NB4 (cell line): ENCODE results near the gene CCDC18.
"Not testable (repeated sequence)": the region's sequence is repeated elsewhere in the genome, so short reads cannot be mapped to it uniquely, and the experiment has no call there.

Source experiments
- DNase-seq: peaks from one replicate; pipeline ENCODE4 v3.0.0; 2010; ENCODE audit warnings: low read depth
- H3K4me3 ChIP-seq: one replicate; pipeline ENCODE4 v1.5.1; 2011; ENCODE audit warnings: mild to moderate bottlenecking, low read depth, low read length, moderate library complexity
- MYC ChIP-seq: IDR thresholded peaks from 2 replicates; pipeline ENCODE4 v1.6.1; 2011; ENCODE audit warnings: low read depth, low read length
- POLR2A ChIP-seq: IDR thresholded peaks from 2 replicates; pipeline ENCODE4 v1.6.1; 2011; ENCODE audit warnings: mild to moderate bottlenecking; ENCODE audit not compliant: insufficient read length; ENCODE audit errors: extremely low read depth
- TF ChIP-seq, protein P1 (sequence below): IDR thresholded peaks from 2 replicates; pipeline ENCODE4 v1.6.1; 2011; ENCODE audit warnings: low read depth, low read length
- TF ChIP-seq, protein P2 (sequence below): IDR thresholded peaks from one replicate; pipeline ENCODE4 v1.5.1; 2012; ENCODE audit warnings: low read depth, low read length

The CCDC18 gene

DNA sequence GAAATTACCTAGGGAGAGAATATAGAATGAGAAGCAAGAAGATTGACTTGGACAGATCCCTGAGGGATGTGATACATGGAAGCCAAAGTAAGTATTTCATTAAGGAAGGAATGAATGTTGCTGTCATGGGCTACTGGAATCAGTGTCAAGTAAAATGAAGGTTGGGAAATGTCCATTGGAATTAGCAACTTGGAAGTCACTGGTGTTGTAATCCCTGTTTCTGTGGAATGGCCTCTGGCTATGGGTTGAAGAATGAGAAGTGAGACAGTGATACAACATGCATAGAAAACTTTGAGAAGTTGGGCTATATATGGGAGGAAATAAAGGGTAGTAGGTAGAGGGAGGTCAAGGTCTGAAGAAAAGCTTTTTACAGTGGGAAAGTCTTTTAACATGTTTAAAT, 54.7 kb downstream of the CCDC18 start:
- no peak overlapping the region for H3K4me3 ChIP-seq

DNA sequence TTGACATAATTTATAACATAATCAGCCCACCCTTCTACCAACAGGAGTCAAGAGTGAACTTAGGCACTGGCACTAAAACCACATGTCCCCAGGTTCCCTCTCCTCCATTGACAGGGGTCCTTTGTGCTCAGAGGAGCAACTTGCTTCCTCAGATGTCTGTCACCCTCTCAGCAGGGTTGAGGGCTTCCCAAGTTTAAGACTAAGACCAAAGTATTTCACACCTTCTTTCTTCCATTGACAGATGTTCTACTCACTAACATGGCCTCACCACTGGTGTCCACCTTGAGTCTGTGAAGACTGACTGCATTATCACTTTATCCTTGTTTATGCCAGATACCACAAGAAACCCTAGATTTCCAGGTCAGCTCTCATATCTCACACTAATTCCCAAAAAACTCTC, 56.5 kb downstream of the CCDC18 start:
- TF ChIP-seq, protein P1, sequence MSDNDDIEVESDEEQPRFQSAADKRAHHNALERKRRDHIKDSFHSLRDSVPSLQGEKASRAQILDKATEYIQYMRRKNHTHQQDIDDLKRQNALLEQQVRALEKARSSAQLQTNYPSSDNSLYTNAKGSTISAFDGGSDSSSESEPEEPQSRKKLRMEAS: no peak
- TF ChIP-seq, protein P2, sequence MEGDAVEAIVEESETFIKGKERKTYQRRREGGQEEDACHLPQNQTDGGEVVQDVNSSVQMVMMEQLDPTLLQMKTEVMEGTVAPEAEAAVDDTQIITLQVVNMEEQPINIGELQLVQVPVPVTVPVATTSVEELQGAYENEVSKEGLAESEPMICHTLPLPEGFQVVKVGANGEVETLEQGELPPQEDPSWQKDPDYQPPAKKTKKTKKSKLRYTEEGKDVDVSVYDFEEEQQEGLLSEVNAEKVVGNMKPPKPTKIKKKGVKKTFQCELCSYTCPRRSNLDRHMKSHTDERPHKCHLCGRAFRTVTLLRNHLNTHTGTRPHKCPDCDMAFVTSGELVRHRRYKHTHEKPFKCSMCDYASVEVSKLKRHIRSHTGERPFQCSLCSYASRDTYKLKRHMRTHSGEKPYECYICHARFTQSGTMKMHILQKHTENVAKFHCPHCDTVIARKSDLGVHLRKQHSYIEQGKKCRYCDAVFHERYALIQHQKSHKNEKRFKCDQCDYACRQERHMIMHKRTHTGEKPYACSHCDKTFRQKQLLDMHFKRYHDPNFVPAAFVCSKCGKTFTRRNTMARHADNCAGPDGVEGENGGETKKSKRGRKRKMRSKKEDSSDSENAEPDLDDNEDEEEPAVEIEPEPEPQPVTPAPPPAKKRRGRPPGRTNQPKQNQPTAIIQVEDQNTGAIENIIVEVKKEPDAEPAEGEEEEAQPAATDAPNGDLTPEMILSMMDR: no peak
- TF ChIP-seq POLR2A: no peak
- no peak overlapping the region for H3K4me3 ChIP-seq

More for the DNA sequence above, 54.7 kb downstream of the CCDC18 start:
- no peak for DNase-seq
- TF ChIP-seq, protein P2: no peak
- TF ChIP-seq POLR2A (no peak), MYC (no peak)
- TF ChIP-seq, protein P1: no peak

DNA sequence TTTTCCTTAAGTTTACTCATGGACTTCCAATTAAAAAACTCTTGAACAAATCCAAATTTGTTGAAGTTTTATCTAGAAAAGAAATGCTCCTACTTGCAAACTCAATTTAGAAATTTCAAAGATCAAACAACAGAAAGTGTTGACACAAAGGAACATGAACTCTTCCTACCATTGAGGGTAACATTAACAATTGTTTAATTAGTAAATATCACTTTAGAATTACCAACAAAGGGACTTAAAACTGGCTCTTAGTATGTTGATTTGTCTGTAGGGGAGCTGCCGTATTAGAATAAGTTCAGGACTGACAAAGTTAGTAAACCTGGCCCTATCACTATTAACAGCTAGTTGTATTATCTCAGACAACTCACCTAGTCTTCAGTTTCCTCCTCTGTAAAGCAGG, 57.9 kb downstream of the CCDC18 start:
- no peak overlapping the region for H3K4me3 ChIP-seq
- DNase-seq: no peak
- TF ChIP-seq, protein P1: no peak
- TF ChIP-seq MYC: no peak
- TF ChIP-seq, protein P2: no peak
- no peak for TF ChIP-seq POLR2A

More for the DNA sequence above, 56.5 kb downstream of the CCDC18 start:
- no peak for DNase-seq

DNA sequence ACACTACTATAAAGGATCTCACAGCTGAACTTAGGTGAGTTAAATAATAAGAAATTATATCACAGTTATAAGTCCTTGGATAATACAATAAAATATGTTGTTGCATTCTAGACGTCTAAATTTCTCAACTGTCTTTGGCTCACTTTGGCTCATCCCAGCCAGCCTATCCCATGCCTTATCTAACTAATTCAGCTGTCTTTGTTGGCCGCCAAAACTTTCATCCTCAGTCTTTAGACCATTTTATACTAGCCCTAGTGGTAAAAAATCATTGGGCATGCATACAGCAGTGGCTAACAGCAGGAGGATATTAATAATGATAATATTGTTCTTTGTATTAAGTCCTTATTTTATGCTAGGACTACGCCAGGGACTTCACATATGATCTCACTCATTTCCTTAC, 59.3 kb downstream of the CCDC18 start:
- TF ChIP-seq POLR2A: no peak
- TF ChIP-seq, protein P1: no peak
- TF ChIP-seq MYC: no peak
- TF ChIP-seq, protein P2: no peak
- no peak overlapping the region for H3K4me3 ChIP-seq
- no peak for DNase-seq

DNA sequence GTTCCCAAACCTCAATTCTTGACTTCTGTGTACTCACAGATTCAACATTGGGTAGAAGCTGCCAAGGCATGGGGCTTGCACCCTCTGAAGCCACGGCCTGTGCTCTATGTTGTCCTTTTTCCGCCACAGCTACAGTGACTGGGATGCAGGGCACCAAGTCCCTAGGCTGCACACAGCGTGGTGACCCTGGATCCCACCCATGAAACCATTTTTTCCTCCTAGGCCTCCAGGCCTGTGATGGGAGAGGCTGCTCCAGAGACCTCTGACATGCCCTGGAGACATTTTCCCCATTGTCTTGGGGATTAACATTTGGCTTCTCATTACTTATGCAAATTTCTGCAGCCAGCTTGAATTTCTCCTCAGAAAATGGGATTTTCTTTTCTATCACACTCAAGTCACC, 62.7 kb downstream of the CCDC18 start:
- DNase-seq, H3K4me3 ChIP-seq: not testable (repeated sequence)

DNA sequence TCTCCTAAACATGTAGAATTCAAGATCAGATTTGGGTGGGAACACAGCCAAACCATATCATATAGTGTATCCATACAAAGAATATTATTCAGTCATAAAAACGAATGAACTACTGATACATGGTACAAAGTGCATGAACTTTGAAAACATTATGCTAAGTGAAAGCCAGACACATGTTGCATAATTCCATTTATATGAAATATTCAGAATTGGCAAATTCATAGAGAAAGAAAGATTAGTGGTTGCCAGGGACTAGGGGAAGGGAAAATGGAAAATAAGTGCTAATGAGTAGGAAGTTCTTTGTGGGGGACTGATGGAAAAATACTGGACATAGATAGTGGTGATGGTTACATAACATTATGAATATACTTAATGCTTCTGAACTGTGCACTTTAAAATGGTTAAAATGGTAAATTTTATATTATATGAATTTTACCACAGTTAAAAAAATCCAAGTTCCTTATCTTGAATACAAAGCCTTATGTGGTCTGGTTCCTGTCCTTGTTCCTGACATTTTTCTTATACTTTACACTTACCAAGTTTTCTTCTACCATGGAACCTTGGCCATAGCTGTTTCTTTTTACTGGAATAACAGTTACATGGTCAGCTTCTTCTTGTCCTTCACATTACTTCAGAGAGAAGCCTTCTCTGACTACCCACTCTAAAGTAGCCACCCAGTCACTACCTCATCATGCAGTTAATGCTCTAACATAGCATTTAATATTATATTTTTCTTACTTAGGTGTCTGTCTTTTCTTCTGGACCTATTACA, 64.0 kb downstream of the CCDC18 start:
- no peak for TF ChIP-seq POLR2A
- TF ChIP-seq MYC: no peak
- TF ChIP-seq, protein P2: no peak
- TF ChIP-seq, protein P1: no peak
- DNase-seq: no peak
- H3K4me3 ChIP-seq: no peak overlapping the region
